Activated gamma-delta T cell treated with Interleukin-2 at 50 U/mL for 16 hours (primary cell): Measurements from ENCODE around the gene SPPL2B.

ENCODE experiments used
- DNase-seq: peaks from one replicate; pipeline ENCODE4 v3.0.0-alpha.2; 2020

The SPPL2B gene

GRCh38 chr19:2356036-2356646, 27.7 kb downstream of the SPPL2B start:
- DNase-seq, result no peak

GRCh38 chr19:2357279-2358206, 29.1 kb downstream of the SPPL2B start:
- DNase-seq, result no peak

GRCh38 chr19:2358548-2359173, 30.2 kb downstream of the SPPL2B start:
- DNase-seq, result no peak

GRCh38 chr19:2359992-2360685, 31.7 kb downstream of the SPPL2B start, which contains the start of gene TMPRSS9:
TMPRSS9 (plus strand) TSS chr19:2360265; CDS start chr19:2389786, 29,521 bp downstream.
- DNase-seq, result no peak

GRCh38 chr19:2360833-2361232, 32.3 kb downstream of the SPPL2B start:
- no peak for DNase-seq

GRCh38 chr19:2361246-2362045, 33.0 kb downstream of the SPPL2B start:
- no peak for DNase-seq

- no peak for DNase-seq
These were observed 33.8 kb downstream of the SPPL2B start for GRCh38 chr19:2362046-2362969.

- DNase-seq, result no peak
These were observed 34.5 kb downstream of the SPPL2B start for GRCh38 chr19:2362970-2363300.

GRCh38 chr19:2363419-2363818, 34.9 kb downstream of the SPPL2B start:
- DNase-seq, result no peak

GRCh38 chr19:2365201-2365970, 36.9 kb downstream of the SPPL2B start:
- DNase-seq, result no peak

- DNase-seq, result no peak
These were observed 43.2 kb downstream of the SPPL2B start for GRCh38 chr19:2371656-2372055.

GRCh38 chr19:2372076-2372612, 43.7 kb downstream of the SPPL2B start:
- no peak for DNase-seq

GRCh38 chr19:2374808-2375207, 46.3 kb downstream of the SPPL2B start:
- no peak for DNase-seq

- no peak for DNase-seq
These were observed 47.1 kb downstream of the SPPL2B start for GRCh38 chr19:2375353-2376121.

- DNase-seq, result no peak
These were observed 48.5 kb downstream of the SPPL2B start for GRCh38 chr19:2376784-2377519.

GRCh38 chr19:2380567-2380966, 52.1 kb downstream of the SPPL2B start:
- DNase-seq, result no peak

GRCh38 chr19:2381148-2381820, 52.8 kb downstream of the SPPL2B start:
- DNase-seq, result no peak
